Measurements from ENCODE around the gene ALDH9A1. TPM values are rescaled to one million over a fixed set of nuclear protein-coding genes. Genes with fewer than 3 reads are reported as not detected.

Gene ALDH9A1
- total and polyA plus RNA-seq, 2 experiments from 2014 or later = 100 to 107 TPM

DNA sequence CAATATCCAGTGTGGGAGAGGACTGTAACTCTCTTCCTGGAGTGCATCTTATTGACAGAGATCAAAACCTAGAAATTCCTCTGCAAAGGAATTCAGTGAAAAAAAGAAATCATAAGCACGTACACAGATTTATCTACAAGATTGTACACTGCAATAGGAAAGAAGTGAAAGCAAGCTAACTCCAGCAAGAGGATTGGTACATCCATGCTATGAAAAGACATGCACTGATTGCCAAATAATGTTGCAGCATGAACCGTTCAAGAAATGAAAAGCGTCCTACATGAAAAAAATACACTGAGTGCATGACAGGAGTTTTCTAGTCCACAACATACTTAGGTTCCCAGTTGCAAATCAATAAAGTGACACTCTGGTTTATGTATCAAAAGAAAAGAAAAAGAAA, 69.2 kb downstream of the ALDH9A1 start:
- Histone ChIP-seq H3K4me2 (ENCODE audit: unreplicated experiment) (no peak overlapping the region), H4K20me1 (ENCODE audit: insufficient read depth) (no peaks in the 10 kb centered on the region), H3K4me3 (no peak overlapping the region), H2AFZ (no peak overlapping the region), H3K9ac (no peak overlapping the region), H3K79me2 (ENCODE audit: insufficient read depth) (peaks cover 27% of the 10 kb centered on the region), H3K4me1 (ENCODE audit: insufficient read depth) (peaks cover 19% of the 10 kb centered on the region), H3K27ac (no peak overlapping the region), H3K27me3 (replicated peaks; ENCODE audit: insufficient read depth) (no peaks in the 10 kb centered on the region), H3K9me2 (ENCODE audit: insufficient read depth) (no peaks in the 10 kb centered on the region), H3K9me3 (ENCODE audit: low read depth) (no peaks in the 10 kb centered on the region), H3F3A (ENCODE audit: insufficient read depth) (peaks cover 23% of the 10 kb centered on the region), H3K36me3 (ENCODE audit: low read depth) (no peaks in the 10 kb centered on the region)
- no peak for TF ChIP-seq EZH2phosphoT487 (IDR thresholded peaks at IDR 0.05; ENCODE audit: insufficient read depth, low read depth)
- no peak for TF ChIP-seq EZH2 (IDR thresholded peaks at IDR 0.05; ENCODE audit: insufficient read depth, poor library complexity, severe bottlenecking)
- 35 to 39% methylated on average over 3 of the region's 3 CpGs for WGBS, 2 experiments (ENCODE audit: low coverage in 1 of 2, low lambda C conversion rate in 2 of 2, missing lambda C conversion rate in 2 of 2)
- DNase-seq = no peak
- in situ Hi-C loops (cut with MboI) = no loop called here

DNA sequence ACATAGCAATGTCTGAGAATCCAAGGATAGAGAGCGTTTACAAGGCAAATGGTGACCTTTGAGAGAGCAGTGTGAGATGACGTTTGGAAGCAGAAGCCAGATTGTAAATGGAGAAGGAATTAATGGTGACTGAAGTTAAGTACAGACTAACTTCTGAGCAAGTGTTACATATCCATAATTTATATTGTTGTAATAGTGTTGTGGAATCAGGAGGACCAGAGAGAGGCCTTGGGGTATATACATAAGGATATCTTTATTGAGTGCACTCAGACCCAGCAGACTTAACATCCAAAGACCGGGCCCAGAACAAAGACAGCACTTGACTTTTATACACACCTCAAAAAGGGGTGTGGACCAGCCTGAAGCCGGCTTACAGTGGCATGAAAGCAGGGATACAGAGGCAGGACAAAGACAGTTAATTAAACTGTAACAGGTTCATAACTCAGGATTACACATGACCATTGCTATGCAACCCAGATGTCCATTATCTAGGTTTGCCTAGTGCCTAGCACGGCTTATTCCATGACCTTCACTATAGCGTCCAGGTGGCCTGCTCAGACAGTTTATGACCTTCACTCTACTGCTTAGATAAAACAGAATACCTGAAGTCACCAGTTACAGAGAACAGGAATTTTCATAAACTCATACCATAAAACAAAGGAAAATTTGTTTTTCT, 70.1 kb downstream of the ALDH9A1 start:
- H3F3A ChIP-seq (ENCODE audit: insufficient read depth) = peaks cover 16% of the 10 kb centered on the region
- no peaks in the 10 kb centered on the region for H3K27me3 ChIP-seq (replicated peaks; ENCODE audit: insufficient read depth)
- WGBS, 2 experiments (ENCODE audit: low coverage in 1 of 2, low lambda C conversion rate in 2 of 2, missing lambda C conversion rate in 2 of 2) = 65 to 68% methylated on average over 6 of the region's 6 CpGs
- in situ Hi-C loops (cut with MboI) = no loop called here
- H3K9me3 ChIP-seq (ENCODE audit: low read depth) = no peaks in the 10 kb centered on the region
- no peaks in the 10 kb centered on the region for H3K36me3 ChIP-seq (ENCODE audit: low read depth)
- no peaks in the 10 kb centered on the region for H3K9me2 ChIP-seq (ENCODE audit: insufficient read depth)
- H3K27ac ChIP-seq = no peak overlapping the region
- peaks cover 19% of the 10 kb centered on the region for H3K79me2 ChIP-seq (ENCODE audit: insufficient read depth)
- H3K4me3 ChIP-seq = no peak overlapping the region
- no peak overlapping the region for H3K4me2 ChIP-seq (ENCODE audit: unreplicated experiment)
- no peaks in the 10 kb centered on the region for H4K20me1 ChIP-seq (ENCODE audit: insufficient read depth)
- H2AFZ ChIP-seq = no peak overlapping the region
- DNase-seq = no peak
- TF ChIP-seq EZH2 (IDR thresholded peaks at IDR 0.05; ENCODE audit: insufficient read depth, poor library complexity, severe bottlenecking) = no peak
- no peak for TF ChIP-seq EZH2phosphoT487 (IDR thresholded peaks at IDR 0.05; ENCODE audit: insufficient read depth, low read depth)
- no peak overlapping the region for H3K9ac ChIP-seq
- peaks cover 10% of the 10 kb centered on the region for H3K4me1 ChIP-seq (ENCODE audit: insufficient read depth)

DNA sequence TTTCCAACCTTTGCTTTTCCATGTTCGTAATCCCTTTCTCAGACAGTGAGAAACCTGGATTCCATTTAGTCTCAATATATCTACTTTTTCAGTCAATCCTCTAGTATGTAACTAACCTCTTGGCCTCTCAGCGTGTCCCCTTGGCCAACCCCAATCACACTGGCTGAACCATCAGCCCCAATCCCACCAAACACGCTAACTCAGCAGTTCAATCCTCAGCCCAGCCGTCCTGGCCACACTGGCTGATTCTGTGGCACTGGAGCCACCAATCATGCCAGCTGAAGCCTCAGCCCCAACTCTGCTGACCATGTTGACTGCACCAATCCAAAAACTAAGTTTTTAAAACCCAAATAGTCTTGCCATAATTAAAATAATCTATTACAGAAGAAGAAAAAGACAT, 73.9 kb downstream of the ALDH9A1 start:
- H2AFZ ChIP-seq = no peak overlapping the region
- WGBS, 2 experiments (ENCODE audit: low coverage in 1 of 2, low lambda C conversion rate in 2 of 2, missing lambda C conversion rate in 2 of 2) = 47 to 51% methylated on average over 4 of the region's 4 CpGs
- H3K9me2 ChIP-seq (ENCODE audit: insufficient read depth) = no peaks in the 10 kb centered on the region
- in situ Hi-C loops (cut with MboI) = no loop called here
- H3K9me3 ChIP-seq (ENCODE audit: low read depth) = no peaks in the 10 kb centered on the region
- no peaks in the 10 kb centered on the region for H3K79me2 ChIP-seq (ENCODE audit: insufficient read depth)
- H3K4me2 ChIP-seq (ENCODE audit: unreplicated experiment) = no peak overlapping the region
- TF ChIP-seq EZH2 (IDR thresholded peaks at IDR 0.05; ENCODE audit: insufficient read depth, poor library complexity, severe bottlenecking) = no peak
- no peaks in the 10 kb centered on the region for H3K4me1 ChIP-seq (ENCODE audit: insufficient read depth)
- no peaks in the 10 kb centered on the region for H3F3A ChIP-seq (ENCODE audit: insufficient read depth)
- H3K9ac ChIP-seq = no peak overlapping the region
- H4K20me1 ChIP-seq (ENCODE audit: insufficient read depth) = no peaks in the 10 kb centered on the region
- no peak overlapping the region for H3K27ac ChIP-seq
- no peaks in the 10 kb centered on the region; the same call in 1 of the 2 replicates for H3K27me3 ChIP-seq (replicated peaks; ENCODE audit: insufficient read depth)
- no peaks in the 10 kb centered on the region for H3K36me3 ChIP-seq (ENCODE audit: low read depth)
- no peak overlapping the region for H3K4me3 ChIP-seq
- DNase-seq = no peak

GRCh38 chr1:165623624-165624023, 74.7 kb downstream of the ALDH9A1 start:
- Histone ChIP-seq H3K27me3 (replicated peaks; ENCODE audit: insufficient read depth) (no peaks in the 10 kb centered on the region; the same call in 1 of the 2 replicates), H3K9ac (no peak overlapping the region), H3K79me2 (ENCODE audit: insufficient read depth) (no peaks in the 10 kb centered on the region), H3K4me2 (ENCODE audit: unreplicated experiment) (no peak overlapping the region), H4K20me1 (ENCODE audit: insufficient read depth) (no peaks in the 10 kb centered on the region), H3K36me3 (ENCODE audit: low read depth) (no peaks in the 10 kb centered on the region), H2AFZ (no peak overlapping the region), H3K27ac (no peak overlapping the region), H3K4me1 (ENCODE audit: insufficient read depth) (no peaks in the 10 kb centered on the region), H3K4me3 (no peak overlapping the region), H3K9me2 (ENCODE audit: insufficient read depth) (no peaks in the 10 kb centered on the region), H3F3A (ENCODE audit: insufficient read depth) (no peaks in the 10 kb centered on the region), H3K9me3 (ENCODE audit: low read depth) (no peaks in the 10 kb centered on the region)
- in situ Hi-C loops (cut with MboI) = no loop called here
- DNase-seq = no peak
- TF ChIP-seq EZH2phosphoT487 (IDR thresholded peaks at IDR 0.05; ENCODE audit: insufficient read depth, low read depth) (no peak), EZH2 (IDR thresholded peaks at IDR 0.05; ENCODE audit: insufficient read depth, poor library complexity, severe bottlenecking) (no peak)
